Activated T-cell treated with anti-CD3 and anti-CD28 coated beads for 4 hours (primary cell): ENCODE results near the gene TNFRSF8.

Source experiments
- DNase-seq: peaks from one replicate; pipeline ENCODE4 v3.0.0-alpha.2; 2020

The TNFRSF8 gene

DNA sequence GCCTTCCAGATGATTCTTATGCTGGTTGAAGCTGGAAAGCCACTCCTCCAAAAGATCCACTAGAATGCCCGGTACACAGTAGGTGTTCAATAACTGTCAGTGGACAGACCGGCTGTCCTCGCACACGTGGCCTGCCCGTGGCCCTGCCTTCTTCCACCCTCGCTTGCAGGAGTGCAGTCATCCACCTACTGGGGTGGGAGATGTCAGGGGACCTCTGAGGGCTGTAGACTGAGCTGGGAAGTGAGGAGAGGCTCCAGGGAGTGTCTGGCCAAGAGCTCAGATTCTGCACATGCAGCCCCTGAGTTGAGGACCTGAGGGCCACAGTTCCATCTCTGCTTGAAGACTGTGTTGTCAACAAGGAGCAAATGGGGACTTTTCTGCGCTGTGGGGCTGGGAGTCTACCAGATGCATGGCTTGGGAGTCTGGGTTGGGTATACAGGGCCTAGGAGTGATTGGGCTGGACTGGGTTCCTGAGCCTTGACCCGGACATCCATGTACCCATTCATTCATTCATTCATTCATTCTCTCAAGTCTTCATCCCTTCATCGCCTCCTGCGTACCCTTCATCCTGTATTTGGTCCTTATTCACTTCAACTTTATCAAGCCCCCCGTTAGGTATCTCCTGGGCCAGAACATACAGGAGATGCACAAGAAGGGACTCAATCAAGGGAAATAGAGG lies 99.5 kb downstream of the TNFRSF8 start:
- DNase-seq, result no peak

DNA sequence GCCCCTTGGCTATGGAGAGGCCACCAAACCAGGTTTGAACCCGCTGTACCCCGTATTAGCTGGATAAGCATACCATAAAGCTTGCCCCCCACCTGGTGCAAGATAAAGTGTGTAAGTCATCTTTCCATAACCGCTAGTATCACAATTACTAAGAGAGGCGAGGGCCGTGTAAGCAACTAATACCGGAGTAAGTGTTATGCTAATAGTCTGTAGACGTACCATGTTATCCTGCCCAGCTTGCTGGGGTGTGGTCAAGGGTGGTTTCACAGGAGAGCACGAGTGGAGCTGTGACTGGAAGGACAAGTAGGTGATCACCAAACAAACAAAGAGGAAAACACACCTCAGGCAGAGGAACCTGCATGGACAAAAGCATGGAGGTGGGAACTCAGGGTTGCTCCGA lies 100.1 kb downstream of the TNFRSF8 start:
- DNase-seq, result no peak

DNA sequence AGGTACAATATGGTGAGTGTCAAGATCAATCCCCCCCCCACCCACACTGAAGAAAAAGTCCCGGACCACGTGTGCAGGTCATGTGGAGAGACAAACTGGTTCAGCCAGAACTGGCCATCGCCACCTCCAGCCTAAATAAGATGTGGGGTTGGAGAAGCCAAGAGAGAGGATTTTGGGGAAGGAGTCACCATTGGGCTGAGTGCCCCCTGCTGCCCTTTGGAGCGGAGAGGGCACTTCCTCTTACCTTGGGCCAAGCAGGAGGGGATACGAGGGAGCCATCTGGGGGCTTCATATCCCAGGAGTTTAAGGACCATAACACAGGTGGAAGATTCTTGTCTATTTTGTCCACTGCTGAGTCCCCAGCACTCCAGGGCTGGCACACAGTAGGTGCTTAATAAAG lies 101.1 kb downstream of the TNFRSF8 start:
- DNase-seq, result no peak

DNA sequence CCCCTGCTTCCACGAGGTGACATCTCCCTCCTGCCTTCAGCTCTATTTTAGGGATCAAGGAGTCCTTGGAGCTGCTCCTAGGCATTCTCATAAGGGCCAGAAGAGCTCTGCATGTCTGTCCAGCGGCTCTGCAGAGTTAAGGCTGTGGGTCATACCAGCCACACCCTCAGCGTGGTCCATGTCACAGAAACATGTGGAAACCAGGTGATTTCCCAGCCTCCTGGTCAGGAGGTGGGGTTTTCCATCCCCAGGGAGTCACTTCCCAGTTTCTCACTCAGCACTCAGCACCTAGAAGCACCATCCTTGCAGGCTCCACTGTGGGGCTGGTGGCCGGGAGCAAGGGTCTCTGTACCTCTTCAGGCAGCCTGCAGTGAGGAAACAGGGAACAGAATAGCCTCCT lies 102.2 kb downstream of the TNFRSF8 start:
- DNase-seq, result no peak

DNA sequence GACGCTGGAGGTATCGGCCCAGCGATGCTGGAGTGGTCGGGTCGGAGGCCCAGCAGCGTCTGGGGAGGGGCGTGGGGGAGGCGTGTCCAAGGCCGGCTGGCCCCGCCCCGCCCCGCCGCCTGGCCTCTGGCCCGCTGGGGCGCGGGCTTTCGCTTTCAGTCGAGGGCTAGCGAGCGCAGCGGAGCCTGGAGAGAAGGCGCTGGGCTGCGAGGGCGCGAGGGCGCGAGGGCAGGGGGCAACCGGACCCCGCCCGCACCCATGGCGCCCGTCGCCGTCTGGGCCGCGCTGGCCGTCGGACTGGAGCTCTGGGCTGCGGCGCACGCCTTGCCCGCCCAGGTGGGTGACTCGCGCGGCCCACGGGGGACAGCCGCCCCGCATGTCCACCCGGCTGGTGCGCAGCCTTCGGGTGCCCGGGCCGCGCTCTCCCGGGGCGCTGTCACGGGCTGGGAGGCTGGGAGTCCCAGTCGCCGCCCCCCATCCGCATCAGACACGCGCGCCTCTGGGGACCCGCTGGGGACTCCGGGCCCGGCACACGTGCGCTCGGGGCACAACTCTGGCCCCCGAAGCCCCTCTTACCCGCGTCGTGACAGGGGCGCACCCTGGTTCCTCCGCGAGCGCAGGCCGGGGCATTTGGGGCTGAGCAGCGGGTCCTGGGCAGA lies 103.9 kb downstream of the TNFRSF8 start, which contains the start of gene TNFRSF1B:
TSS of gene TNFRSF1B (plus strand) at position 158 of the 659 bp plus-strand sequence. CDS start at position 259, 101 bp downstream.
- peak; percentile 57 for DNase-seq

DNA sequence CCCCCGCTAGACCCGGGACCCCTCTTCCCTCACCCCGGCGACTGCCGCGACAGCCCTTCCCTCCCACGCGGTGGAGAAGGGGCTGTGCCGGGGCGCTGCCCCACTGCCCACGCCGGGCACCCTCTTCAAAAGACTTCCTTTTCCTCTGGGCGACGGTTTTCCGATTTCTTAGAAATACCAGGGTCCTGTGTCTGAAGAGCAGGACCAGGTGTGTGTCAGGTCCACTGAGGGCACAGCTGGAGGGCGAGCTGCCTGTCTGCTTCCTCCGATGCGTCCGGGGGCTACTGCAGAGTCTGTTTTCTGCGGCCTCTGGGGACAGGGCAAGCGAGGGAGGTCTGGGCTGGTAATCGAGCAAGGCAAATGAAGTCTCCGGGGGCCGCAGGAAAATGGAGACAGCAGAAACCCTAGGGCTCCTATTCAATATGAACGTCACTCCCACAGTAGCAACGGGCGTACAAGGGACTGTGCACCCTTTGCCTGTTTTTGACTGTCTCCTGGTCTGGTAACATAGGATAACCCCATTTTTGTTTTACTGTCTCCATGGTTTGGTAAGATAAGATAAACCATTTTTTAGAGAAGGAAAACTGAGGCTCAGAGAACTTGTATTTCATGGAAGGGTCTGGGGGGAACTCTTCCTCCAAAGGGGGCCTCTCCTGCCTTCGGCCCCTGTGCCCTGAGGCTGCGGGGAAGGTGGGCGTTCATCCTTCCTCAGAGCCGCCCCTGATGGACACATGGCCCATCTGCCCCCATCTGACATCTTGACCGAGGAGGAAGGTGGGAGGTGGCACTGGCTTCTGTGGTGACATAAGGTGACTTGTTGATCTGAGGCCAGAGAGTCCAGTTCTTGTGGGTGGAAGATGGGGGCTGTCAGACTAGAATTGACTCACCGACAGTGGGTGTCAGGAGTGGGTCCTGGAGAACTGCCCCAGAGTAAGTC lies 104.7 kb downstream of the TNFRSF8 start:
- DNase-seq, result no peak

DNA sequence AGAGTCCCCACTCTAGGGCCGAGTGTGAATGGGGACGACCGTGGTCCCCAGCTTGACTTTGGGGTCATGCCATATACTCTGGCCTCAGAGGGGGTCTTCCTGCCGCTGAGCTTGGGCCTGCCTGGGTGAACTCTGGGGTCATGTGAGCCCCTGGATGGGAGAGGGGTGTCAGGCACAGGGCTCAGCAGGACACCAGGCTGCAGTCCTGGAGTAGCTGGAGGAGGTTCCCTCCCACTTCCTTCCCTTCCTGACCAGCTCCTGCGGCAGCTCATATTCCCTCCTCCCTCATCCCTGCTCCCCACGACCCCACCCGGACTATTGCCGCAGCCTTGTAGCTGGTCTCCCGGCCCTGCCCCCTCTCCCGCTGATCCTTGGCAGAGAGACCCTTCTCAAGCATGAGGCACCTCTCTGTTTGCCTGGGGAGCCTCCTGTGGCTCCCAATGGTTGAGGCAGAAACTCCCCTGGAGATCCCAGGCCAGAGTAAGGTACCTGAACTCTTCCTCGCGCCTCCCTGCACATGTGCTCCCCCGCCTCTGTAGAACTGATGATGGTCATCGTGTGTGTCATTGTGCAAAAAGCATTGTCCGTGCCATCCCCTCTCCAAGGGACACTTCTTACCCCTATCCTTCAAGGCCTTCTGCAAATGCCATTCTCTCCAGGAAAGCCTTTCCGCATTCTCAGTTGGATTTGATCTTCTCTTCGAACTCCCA lies 105.5 kb downstream of the TNFRSF8 start:
- DNase-seq, result no peak

DNA sequence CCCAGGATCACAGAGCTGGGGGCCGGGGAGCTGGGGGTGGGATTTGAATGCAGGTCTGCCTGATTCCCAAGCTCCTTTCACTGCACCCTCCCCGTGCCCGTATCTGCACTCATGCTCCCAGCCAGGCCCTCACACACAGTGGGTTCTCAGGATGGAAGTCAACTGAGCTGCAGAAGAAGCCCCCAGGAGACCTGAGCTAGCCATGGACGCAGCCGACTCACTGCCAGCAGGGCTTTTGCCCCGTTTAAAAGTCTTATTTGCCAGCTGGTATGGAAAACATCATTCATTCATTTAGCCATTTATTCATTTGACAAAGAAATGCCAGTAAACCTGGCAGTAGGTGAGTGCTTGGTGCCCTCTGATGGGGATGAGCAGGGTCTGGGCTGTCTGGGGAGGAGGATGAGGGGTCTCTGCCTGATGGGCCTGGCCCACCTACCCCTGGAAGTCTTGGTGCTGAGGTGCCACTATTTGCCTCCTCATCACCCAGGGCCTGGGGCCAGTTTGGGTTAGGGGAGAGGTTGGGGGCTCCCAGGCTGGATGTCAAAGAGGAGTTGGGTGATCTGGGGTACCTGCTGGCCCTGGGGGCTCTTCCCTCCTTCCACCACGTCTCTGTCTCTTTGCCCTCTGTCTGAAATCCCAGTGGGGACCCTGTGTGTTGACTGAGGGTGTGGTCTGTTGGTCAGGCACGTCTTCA lies 106.5 kb downstream of the TNFRSF8 start:
- no peak for DNase-seq

DNA sequence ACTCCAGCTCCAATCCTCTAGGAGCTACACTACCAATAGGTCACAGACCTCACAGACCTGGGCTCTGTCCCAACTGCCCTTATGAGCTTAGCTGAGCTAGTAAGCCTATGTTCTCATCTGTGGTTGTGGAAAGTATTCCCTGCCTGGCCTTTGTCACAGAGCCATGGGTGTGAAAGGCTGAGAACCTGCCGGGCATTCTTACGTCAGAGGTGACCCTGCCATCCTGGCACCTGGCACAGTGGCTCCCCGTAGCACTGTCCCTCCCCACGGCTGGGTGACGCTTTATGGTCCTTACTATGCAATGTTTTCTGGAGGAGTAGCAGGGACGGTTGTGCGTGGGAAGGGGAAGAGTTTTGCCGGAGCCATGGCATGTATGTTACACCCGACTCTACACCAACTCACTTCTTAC lies 107.2 kb downstream of the TNFRSF8 start:
- DNase-seq, result no peak

DNA sequence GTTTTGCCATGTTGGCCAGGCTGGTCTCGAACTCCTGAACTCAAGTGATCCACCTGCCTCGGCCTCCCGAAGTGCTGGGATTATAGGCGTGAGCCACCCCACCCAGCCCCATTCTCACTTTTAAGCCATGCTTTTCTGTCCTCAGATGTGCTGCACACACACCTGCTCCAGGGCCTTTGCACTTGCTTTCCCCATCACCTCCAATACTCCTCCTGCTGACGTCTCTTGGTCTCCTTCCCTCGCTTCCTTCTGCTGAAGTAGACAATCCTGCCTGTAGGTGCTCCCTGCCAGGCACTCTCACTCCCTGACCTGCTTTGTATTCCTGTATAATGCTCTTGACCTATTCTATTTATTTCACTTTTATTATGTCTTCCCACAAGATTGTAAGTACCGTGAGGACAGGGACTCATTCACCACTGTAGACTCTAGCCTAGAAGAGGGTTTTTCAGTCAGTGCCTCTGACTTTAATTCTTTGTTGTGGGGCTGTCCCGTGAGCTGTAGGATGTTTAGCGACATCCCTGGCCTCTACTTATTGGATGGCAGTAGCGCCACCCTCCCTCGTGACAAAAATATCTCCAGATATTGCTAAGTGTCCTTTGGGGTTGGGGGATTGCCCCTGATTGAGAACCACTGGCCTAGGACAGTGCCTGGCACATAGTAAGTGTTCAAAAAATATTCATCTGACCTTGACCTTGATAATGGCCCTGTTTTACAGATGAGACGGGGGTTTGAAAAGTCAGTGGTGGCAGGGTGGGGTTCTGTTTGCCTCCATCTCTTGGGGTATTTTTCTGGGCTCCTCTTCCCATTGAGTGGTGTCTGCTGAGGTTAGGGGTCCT lies 108.3 kb downstream of the TNFRSF8 start:
- no peak for DNase-seq

DNA sequence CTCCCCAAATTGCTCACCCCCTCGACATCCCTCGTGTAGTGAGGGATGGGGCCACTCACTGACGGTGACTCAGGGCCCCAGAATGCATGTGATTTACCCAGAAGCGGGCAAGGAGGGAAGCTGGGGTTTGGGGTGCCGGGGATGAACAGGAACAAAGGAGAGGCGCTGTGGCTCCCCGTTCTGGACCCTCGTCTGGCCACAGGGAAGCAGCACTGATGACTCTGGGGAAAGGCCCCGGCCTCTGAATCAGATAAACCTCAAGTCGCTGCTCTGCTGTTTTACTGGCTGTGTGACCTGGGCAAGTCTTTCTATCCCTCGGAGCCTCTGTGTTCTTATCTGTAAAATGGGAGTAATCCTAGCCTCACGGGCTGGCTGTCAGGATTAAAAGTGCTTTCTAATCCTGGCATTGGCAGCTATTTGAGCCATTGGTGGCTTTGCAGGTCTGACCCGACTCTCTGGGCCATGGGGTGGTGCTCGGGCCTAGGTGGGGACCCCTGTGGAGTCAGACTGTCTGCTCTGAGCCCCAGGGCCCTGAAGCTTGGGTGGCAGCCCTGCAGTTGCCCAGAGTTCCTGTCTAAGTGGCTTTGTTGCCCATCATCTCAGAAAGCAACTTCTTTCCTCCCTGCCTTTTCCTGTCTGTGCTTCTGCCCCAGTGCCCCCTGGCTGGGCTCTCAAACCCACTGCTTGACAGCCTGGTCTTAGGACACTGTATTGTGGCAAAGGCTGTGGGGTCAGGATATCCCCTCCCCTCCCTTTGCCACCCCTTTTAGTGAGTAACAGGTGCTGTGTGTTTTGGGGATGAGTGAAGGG lies 109.1 kb downstream of the TNFRSF8 start:
- DNase-seq, result no peak

DNA sequence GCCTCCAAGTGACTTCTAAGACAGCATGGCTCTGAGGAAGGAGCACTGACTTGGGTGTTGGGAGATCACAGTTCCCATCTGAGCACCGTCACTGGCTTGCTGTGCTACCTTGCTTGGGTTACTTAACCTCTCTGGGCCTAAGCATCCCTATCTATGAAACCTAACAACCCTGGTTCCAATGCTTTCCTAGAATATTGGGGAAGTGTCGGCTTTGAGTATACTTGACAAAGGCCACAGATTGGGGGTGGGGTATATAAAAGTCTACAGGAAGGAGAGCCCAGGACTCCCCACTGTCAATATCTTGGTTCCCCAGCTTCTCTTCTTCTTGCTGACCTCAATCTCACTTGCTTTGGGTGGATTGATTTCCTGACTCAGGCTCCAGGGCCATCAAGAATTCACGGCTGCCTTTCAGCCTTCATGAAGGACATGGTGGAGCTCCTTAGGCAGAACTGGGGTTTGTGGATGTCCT lies 110.0 kb downstream of the TNFRSF8 start:
- no peak for DNase-seq

DNA sequence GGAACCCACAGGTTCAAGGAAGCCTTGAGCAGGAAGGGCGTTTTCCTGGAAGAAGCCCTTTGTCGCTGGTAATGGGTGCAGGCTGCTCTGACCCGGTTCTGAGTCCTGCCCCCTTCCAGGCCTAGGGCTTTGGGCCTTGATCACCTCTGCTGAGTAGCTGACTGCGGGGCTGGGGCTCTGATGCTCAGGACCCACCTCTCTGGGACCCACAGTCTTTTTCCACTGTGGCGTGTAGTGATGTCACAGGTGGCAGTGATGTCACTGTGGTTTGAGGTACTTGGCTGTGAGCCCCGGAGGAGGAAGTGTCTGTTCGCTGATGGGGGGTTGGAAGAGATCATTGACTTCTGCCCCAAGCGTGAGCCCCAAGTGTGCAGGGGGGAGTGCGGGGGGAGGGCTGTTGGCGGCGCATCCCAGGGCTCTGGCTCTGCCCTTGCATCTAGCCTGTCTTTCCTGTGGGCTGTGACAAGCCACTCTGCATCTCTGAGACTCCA lies 110.6 kb downstream of the TNFRSF8 start:
- peak; percentile 98 for DNase-seq

DNA sequence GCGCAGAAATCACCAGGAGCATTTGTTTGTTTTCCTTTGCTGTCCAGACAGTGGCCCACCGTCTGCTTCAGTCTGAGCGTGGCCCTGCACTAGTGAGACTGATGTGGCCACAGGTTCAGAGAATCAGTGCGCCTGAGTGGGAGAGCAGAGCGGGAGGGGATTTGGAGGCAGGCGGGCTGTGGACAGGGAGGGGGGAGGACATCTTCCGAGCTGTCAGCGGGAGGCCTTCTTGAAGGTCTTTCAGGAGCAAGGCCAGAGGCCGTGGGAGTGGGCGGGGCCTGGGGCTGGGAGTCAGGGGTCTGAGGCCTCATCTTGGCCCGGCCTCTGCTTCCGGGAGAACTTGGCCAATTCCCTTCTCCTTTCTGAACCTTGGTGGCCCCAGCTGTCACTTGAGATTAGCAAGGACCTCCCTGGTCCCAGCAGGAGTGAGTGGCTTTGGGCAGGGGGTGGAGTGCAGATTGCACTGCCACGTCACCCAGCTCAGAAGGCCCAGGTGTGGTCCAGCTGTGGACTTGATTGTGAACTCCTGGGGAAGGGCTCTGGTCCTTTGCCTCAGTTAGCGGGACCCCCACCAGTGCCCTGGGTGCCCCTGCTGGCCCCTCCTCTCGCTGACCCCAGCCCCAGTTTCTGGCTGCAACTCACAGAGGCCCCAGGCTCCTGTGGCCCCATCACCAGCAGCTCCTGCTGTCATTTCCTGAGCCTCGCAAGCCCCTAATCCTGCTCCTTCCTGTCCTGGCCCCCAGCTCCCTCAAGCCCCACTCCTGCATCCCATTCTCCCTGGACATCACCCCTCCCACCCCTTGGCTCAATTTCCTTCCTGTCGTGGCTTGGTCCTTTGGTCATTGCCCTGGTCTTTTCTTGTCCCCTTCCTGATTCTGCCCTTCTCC lies 112.1 kb downstream of the TNFRSF8 start:
- no peak for DNase-seq

DNA sequence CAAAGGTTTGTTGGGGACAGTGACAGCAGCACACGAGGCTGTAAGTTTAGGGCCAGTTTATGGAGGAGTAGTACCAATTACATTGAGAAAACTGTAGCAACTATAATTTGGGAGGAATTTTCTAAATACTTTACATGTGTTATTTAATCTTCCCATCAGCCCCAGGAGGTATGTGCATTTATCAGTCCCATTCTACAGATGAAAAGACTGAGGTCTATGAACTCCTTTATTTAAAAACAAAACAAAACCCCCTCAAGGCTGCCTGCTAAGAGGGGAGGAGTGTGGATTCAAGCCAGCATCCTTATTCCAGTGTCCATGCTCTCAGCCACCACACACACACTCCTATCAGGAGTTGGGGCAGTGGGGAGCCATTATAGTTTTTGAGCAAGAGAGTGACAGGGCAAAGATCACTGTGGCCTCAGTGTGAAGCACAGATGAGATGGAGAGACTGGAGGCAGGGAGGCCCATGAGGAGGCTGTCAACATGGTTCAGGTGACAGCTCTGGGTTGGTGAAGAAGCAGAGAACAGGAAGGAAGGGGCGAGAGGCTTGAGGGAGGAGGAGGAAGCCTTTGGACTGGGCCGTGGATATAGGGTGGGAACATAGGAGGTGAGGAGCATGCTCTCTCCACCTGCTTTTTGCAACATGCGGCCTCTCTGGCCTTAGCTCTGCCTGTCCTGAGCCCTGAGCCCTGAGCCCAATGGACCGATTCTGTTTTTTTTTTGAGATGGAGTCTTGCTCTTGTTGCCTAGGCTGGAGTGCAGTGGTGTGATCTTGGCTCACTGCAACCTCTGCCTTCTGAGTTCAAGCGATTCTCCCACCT lies 113.4 kb downstream of the TNFRSF8 start:
- DNase-seq, result no peak

DNA sequence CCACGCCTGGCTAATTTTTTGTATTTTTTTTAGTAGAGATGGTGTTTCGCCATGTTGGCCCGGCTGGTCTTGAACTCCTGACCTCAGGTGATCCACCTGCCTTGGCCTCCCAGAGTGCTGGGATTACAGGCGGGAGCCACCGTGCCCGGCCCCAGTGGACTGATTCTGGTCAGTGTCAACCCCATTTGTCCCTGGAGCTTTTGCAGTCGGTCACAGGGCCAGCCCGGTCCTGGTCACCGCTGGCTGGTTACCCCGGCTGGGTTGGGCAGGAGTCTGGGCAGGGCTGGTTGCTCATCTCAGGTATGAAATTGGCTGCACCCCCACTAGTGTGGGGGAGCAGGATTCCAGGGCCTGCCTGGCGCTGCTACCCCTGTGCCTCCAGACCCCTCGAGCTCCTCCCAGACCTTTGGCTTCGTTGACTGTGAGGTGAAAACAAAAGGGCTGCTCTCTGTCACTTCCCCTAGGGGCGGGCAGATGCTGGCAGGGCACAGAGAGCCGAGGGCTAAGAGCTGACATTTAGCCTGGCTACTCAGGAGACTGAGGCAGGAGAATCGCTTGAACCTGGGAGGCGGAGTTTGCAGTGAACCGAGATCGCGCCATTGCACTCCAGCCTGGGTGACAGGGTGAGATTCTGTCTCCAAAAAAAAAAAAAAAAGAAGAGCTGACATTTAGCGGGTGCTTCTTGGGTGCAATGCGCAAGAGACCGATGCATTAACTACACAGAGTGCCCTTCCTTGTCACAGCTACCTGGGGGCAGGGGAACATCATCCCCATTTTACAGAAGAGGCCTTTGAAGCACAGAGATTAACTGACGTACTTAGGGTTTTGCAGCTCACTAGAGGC lies 114.3 kb downstream of the TNFRSF8 start:
- DNase-seq, result no peak

DNA sequence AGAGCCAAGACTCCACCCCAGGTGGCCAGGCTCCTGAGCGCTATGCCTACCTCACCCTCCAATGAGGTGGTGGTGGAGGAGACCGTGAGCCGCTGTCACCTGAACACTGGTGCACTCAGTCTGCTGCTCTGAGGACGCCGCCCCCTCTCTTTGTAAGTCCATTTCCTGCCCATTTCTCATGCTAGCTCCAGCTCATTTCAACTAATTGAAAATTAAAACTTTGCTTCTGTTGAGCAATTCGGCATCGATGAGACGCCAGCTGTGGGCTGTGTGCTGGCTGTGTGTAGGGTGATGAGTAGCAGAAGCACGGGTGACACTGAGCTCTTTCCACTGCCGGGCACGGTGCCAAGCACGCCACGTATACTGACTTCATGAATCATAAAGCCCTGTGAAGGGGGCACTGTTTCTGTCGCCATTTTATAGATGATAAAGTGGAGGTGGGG lies 114.9 kb downstream of the TNFRSF8 start:
- DNase-seq, result peak; percentile 96
